Chondrocyte (in vitro differentiated cells): ENCODE measurements around the gene MACROH2A2. TPM values are rescaled to one million over a fixed set of nuclear protein-coding genes. Genes with fewer than 3 reads are reported as not detected.

Experiments used
- DNase-seq: peaks from one replicate; pipeline ENCODE4 v3.0.0; 2021; ENCODE audit warnings: mixed read lengths, low spot score
- H3K27ac Mint-ChIP-seq: one replicate; pipeline ENCODE4 v1.8.0; 2021; ENCODE audit warnings: mild to moderate bottlenecking, moderate library complexity, mixed read lengths; ENCODE audit not compliant: unreplicated experiment
- H3K27me3 Mint-ChIP-seq: 2 replicates; pipeline ENCODE4 v1.8.0; 2021; ENCODE audit warnings: low read depth, mixed read lengths
- H3K36me3 Mint-ChIP-seq: 2 replicates; pipeline ENCODE4 v1.8.0; 2021; ENCODE audit warnings: low read depth, mixed read lengths
- H3K4me1 Mint-ChIP-seq: 2 replicates; pipeline ENCODE4 v1.8.0; 2021; ENCODE audit warnings: low read depth, mild to moderate bottlenecking, mixed read lengths
- H3K4me3 Mint-ChIP-seq: one replicate; pipeline ENCODE4 v1.8.0; 2021; ENCODE audit warnings: mild to moderate bottlenecking, moderate library complexity, mixed read lengths; ENCODE audit not compliant: unreplicated experiment
- H3K9me3 Mint-ChIP-seq: 2 replicates; pipeline ENCODE4 v1.8.0; 2021; ENCODE audit warnings: low read depth, mixed read lengths
- long read RNA-seq: library from polyadenylated mRNA; stranded (forward); transcript quantifications from one replicate; pipeline ENCODE4 v2.0.0, GENCODE V29; 2021
- total RNA-seq: library from RNA; stranded (reverse); gene quantifications from 3 replicates; pipeline ENCODE4 v1.2.1, GENCODE V29; 2021
- TF ChIP-seq, protein P1 (sequence below): fragments of 200-600 bp; sonication (generic); IDR thresholded peaks from 2 replicates; pipeline ENCODE4 v1.5.0; 2021; ENCODE audit warnings: antibody characterized with exemption, mild to moderate bottlenecking, moderate library complexity

The MACROH2A2 gene
- 22.9 to 25.9 TPM (median 25.9 TPM) in 3 replicates for total RNA-seq
- long read RNA-seq, transcript H2AFY2-201 (9 exons, 1,980 nt), result major isoform, 55 of 57 reads
- long read RNA-seq, partial matches to known transcripts, result 1 of 57 reads
- long read RNA-seq, other reads (novel, unspliced or antisense), result 1 of 57 reads

DNA sequence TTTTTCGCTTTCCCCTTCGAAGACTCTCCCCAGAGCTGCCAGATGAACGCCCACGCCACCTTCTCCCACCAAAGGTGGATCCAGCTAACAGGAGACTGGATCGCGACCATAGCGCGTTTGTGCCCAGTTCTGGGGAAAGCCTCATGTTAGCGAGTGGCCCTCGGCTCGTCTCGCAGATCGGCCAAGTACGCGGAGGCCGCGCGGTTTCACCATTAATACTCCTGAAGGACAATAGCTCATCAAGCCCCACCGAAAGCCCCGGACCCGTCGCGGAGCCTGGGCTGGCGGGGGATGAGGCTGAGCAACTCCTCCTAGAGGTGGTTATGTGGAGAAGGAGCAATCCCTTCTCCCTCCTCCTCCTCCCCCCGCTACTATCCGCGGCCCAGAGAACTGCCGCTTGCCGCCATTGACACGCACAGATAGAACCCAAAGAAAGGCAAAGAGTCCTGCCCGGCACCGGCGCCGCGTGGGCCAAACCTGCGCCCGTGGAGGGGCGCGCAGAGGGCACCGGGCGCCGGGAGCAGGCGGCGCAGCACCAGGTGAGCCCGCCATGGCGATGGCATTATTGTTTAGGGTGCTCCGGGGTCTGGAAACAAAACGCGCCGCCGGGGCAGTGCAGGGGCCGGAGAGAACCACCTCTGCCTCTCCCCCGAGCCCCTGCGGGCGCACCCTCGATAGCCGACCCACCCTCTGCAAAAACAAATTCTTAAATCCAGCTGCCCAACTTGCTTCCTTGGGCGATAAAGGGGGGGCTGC is at the start of gene MACROH2A2:
Gene MACROH2A2, plus strand, starts transcription at position 385 of the 756 bp plus-strand sequence. CDS start 22,813 bp downstream, outside the sequence.
- H3K27ac Mint-ChIP-seq, result peak within 1 kb of the TSS; percentile 81
- peak within 1 kb of the TSS; percentile 85 for H3K4me3 Mint-ChIP-seq
- no peaks in the 10 kb centered on the region for H3K27me3 Mint-ChIP-seq
- DNase-seq, result no peak
- TF ChIP-seq, protein P1, sequence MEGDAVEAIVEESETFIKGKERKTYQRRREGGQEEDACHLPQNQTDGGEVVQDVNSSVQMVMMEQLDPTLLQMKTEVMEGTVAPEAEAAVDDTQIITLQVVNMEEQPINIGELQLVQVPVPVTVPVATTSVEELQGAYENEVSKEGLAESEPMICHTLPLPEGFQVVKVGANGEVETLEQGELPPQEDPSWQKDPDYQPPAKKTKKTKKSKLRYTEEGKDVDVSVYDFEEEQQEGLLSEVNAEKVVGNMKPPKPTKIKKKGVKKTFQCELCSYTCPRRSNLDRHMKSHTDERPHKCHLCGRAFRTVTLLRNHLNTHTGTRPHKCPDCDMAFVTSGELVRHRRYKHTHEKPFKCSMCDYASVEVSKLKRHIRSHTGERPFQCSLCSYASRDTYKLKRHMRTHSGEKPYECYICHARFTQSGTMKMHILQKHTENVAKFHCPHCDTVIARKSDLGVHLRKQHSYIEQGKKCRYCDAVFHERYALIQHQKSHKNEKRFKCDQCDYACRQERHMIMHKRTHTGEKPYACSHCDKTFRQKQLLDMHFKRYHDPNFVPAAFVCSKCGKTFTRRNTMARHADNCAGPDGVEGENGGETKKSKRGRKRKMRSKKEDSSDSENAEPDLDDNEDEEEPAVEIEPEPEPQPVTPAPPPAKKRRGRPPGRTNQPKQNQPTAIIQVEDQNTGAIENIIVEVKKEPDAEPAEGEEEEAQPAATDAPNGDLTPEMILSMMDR, result peak; percentile 79
- H3K36me3 Mint-ChIP-seq, result no peaks in the 10 kb centered on the region
- H3K4me1 Mint-ChIP-seq, result peaks cover 28% of the 10 kb centered on the region
- H3K9me3 Mint-ChIP-seq, result no peaks in the 10 kb centered on the region

DNA sequence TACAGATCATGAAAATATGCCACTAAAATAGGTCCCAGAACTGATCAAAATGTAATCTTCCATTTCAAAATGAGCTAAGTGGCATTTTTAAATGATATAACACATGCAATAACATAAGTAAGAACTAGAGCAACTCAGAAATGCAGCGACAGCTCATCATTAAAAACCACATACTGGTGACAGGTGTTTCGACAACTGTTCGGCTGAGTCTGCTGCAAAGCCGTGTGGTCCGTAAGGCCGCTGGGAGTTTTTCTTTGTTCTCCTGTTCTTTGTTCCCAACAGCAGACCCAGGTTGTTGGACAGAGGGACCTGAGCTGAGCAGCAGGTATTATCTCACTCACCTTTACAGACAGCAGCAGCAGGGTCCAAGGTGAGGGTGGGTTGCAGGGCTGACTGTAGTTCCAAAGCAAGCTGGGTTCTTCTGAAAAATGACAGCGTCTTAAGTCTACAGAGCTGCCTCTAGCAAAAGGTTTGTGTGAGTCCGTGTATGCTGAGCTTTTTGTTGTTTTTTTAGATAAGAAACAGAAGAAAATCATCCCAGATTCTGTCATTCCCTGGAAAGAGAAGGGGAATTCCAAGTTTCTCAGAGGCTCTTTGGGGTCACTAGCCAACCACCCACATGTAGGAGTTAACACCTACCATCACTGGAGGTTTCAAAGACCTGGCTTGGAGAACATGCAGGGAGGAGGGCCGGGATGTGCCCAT is 45.4 kb upstream of the MACROH2A2 start:
- H3K27ac Mint-ChIP-seq, result no peak overlapping the region
- H3K9me3 Mint-ChIP-seq, result peaks cover 21% of the 10 kb centered on the region
- TF ChIP-seq, protein P1, result no peak
- H3K4me3 Mint-ChIP-seq, result no peak overlapping the region
- peaks cover 3% of the 10 kb centered on the region for H3K4me1 Mint-ChIP-seq
- no peak for DNase-seq
- H3K27me3 Mint-ChIP-seq, result peaks cover 53% of the 10 kb centered on the region
- H3K36me3 Mint-ChIP-seq, result peaks cover 6% of the 10 kb centered on the region

GRCh38 chr10:70031215-70031614 is 21.4 kb upstream of the MACROH2A2 start:
- Mint-ChIP-seq H3K27ac (no peak overlapping the region), H3K9me3 (peaks cover 24% of the 10 kb centered on the region), H3K36me3 (peaks cover 8% of the 10 kb centered on the region), H3K27me3 (peaks cover 23% of the 10 kb centered on the region), H3K4me3 (no peak overlapping the region), H3K4me1 (peaks cover 4% of the 10 kb centered on the region)
- no peak for DNase-seq
- TF ChIP-seq, protein P1, result no peak

DNA sequence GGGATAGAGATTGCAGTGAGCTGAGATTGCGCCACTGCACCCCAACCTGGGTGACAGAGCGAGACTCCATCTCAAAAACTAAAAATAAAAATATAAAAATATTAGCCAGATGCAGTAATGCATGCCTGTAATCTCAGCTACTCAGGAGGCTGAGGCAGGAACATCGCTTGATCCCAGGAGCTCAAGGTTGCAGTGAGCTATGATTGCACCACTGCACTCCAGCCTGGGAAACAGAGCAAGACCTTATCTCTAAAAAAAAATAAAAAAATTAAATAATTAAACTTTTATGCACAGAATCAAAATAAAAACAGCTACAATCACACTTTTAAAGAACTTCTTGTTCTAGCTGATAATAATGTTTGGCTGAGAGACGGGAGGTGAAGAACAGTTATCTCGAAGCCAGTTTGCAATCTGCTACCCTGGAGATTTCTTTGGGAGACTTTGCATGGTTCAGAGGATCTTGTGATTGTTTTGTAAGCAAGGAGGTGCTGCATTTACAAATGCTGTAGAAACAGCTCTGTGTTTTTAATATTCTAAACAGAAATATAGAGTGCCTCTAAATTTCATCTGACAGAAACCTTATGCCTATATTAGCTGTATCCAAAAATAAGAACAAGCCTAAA is 19.9 kb upstream of the MACROH2A2 start:
- peaks cover 23% of the 10 kb centered on the region for H3K27me3 Mint-ChIP-seq

More for the DNA sequence above, 19.9 kb upstream of the MACROH2A2 start:
- no peak overlapping the region for H3K27ac Mint-ChIP-seq
- H3K36me3 Mint-ChIP-seq, result peaks cover 7% of the 10 kb centered on the region
- peaks cover 18% of the 10 kb centered on the region for H3K9me3 Mint-ChIP-seq
- no peak for DNase-seq
- H3K4me1 Mint-ChIP-seq, result peaks cover 4% of the 10 kb centered on the region
- H3K4me3 Mint-ChIP-seq, result no peak overlapping the region
- TF ChIP-seq, protein P1, result no peak
